Heart right ventricle (tissue), 16 donors: Measurements from ENCODE around the gene IFNL2. TPM values are rescaled to one million over a fixed set of nuclear protein-coding genes. Genes with fewer than 3 reads are reported as not detected.
"Not testable (repeated sequence)": the region's sequence is repeated elsewhere in the genome, so short reads cannot be mapped to it uniquely, and the experiment has no call there.

ENCODE experiments used
- ATAC-seq, 8 donors: fragments of 200-7000 bp; cut with Tn5 transposase; one replicate each; pipeline ENCODE4 v1.9.1; 2020; ENCODE audit warnings: mild to moderate bottlenecking in 8 of 8, moderate library complexity in 8 of 8, moderate number of reproducible peaks in 1 of 8
- DNase-seq, 2 donors: peaks; one replicate each; pipeline ENCODE4 v3.0.0-alpha.2; 2020
- H3K27ac ChIP-seq, 10 donors: fragments of 200-600 bp; sonication (generic) in 2 of 10; one replicate each; pipeline versions ENCODE4 v1.5.0 to v1.8.0; 2020 to 2022; ENCODE audit warnings: mild to moderate bottlenecking in 3 of 10
- H3K27me3 ChIP-seq, 7 donors: fragments of 200-600 bp; one replicate each; pipeline ENCODE4 v1.8.0; 2021 to 2022; ENCODE audit warnings: mild to moderate bottlenecking in 2 of 7
- H3K36me3 ChIP-seq, 9 donors: fragments of 200-600 bp; sonication (generic) in 1 of 9; one replicate each; pipeline versions ENCODE4 v1.5.0 to v1.8.0; 2020 to 2022; ENCODE audit warnings: mild to moderate bottlenecking in 2 of 9
- H3K4me1 ChIP-seq, 9 donors: fragments of 200-600 bp; sonication (generic) in 1 of 9; one replicate each; pipeline versions ENCODE4 v1.5.0 to v1.8.0; 2020 to 2022; ENCODE audit warnings: mild to moderate bottlenecking in 4 of 9
- H3K4me3 ChIP-seq, 10 donors: fragments of 200-600 bp; sonication (generic) in 2 of 10; one replicate each; pipeline versions ENCODE4 v1.5.0 to v1.8.0; 2020 to 2022; ENCODE audit warnings: mild to moderate bottlenecking in 7 of 10, moderate library complexity in 2 of 10
- H3K9me3 ChIP-seq, 11 donors: fragments of 200-600 bp in 10 of 11; sonication (generic) in 2 of 11; one replicate each; pipeline versions ENCODE4 v1.5.0 to v1.8.0; 2013 to 2022; ENCODE audit warnings: mild to moderate bottlenecking in 2 of 11, control low read depth in 1 of 11, moderate library complexity in 1 of 11
- CTCF ChIP-seq, 9 donors: fragments of 200-600 bp; sonication (generic) in 2 of 9; IDR thresholded peaks; one replicate each; pipeline versions ENCODE4 v1.5.0 to v1.8.0; 2021 to 2022; ENCODE audit warnings: antibody characterized with exemption in 9 of 9, mild to moderate bottlenecking in 5 of 9, moderate library complexity in 1 of 9
- WGBS, 2 donors: extraction: QIAGEN DNeasy Blood & Tissue Kit; methylation state at CpG; one replicate each; pipeline ENCODE4 v1.1.7; 2013; ENCODE audit warnings: inconsistent platforms in 1 of 2; 5-methylcytosine and 5-hydroxymethylcytosine counted together
- intact Hi-C, 10 donors: fragments of 100-400 bp; cut with DNase I; formaldehyde crosslinking; loops; one replicate each; pipeline versions ENCODE4 v1.11.1 to v1.14.2; 2022
- polyA plus RNA-seq, 2 donors: library from polyadenylated mRNA; stranded (reverse); fragments of 200-250 nt; gene quantifications; one replicate each; pipeline ENCODE4 v1.2.3, GENCODE V29; 2013
- total RNA-seq, 10 donors: library from RNA; stranded (reverse); fragmentation: NEBNext Ultra II Directional in 3 of 10; extraction: Animal tissue kit (Norgen Biotek cat#: 25700) in 3 of 10; gene quantifications; one replicate each; pipeline versions ENCODE4 v1.2.1 to v1.2.4, GENCODE V29; 2021 to 2023
- donor health status: Arrhythmogenic right ventricular cardiomyopathy.
- donor health status: ischemic (EF 13 %, LVEDD 7.1; RV severe dilation, severe dysfunction).
- donor health status: healthy with polysubstance abuse.
- donor health status: DM: no; HTN: yes; CAD: no.
- donor health status: DM: no; HTN: no; CAD: no.
- donor health status: ischemic (EF 25% LVEDD 6.9; RV normal size, moderate dysfunction).
- donor health status: ischemic (EF 25% LVEDD 5.7; RV mildly dilated, moderate dysfunction).
- donor health status: healthy.
- donor health status: DM: yes; HTN: yes; CAD: no.
- donor health status: Ischemic cardiomyopathy.
- donor health status: ischemic (EF 35%, LVEDD 5.7; RV mildly dilated, moderate dysfunction).
- donor health status: nonischemic (EF 11% LVEDD 7.7; RV severe dilation, severe dysfunction).
- donor health status: DM: yes; HTN: yes; CAD: no.
- donor health status: PGD.
- donor health status: ischemic (EF 29% LVEDD 5.4; RV normal size, mild dysfunction).
- donor health status: nonischemic (EF 23%, LVEDD 6.1; RV moderate dilation, normal function).

The IFNL2 gene
- total and polyA plus RNA-seq, 12 donors = not detected

DNA sequence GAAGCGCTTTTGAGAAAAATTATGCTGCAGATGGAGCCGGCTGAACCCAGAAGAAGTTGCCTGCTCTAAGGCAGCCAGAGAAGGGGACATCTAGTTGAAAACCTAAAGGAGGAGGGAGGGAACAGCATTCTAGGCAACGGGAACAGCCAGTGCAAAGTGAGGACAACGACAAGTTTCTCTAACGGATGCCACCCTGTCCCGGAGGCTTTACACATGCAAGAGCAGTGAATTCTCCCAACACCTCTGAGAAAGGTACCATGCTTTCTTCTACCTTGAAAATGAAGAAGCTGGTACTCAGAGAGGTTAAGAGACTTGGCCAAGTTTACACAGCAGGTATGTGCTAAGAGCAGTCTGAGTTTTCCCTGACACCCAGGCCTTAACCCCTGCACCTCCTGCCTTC, 29.3 kb upstream of the IFNL2 start:
- no peak for ATAC-seq
- Histone ChIP-seq H3K4me1 (no peaks in the 10 kb centered on the region), H3K9me3 (no peaks in the 10 kb centered on the region), H3K27ac (no peak overlapping the region), H3K4me3 (no peak overlapping the region), H3K36me3 (no peaks in the 10 kb centered on the region), H3K27me3 (peaks cover 0 to 57% (median 48%) of the 10 kb centered on the region in 7 donors)
- intact Hi-C loops = no loop called here
- no peak for DNase-seq
- 88 to 92% methylated on average over 6 of the region's 6 CpGs for WGBS, 2 donors
- no peak for TF ChIP-seq CTCF (IDR thresholded peaks at IDR 0.05)

GRCh38 chr19:39240421-39240820, 27.8 kb upstream of the IFNL2 start:
- H3K4me1 ChIP-seq = no peaks in the 10 kb centered on the region
- intact Hi-C loops = no loop called here
- no peak for DNase-seq
- H3K27ac ChIP-seq = no peak overlapping the region
- no peaks in the 10 kb centered on the region for H3K9me3 ChIP-seq
- WGBS, 2 donors = 89 to 90% methylated on average over 7 of the region's 7 CpGs
- TF ChIP-seq CTCF (IDR thresholded peaks at IDR 0.05) = no peak
- no peak for ATAC-seq
- H3K27me3 ChIP-seq = peaks cover 0 to 66% (median 47%) of the 10 kb centered on the region in 7 donors
- no peak overlapping the region for H3K4me3 ChIP-seq
- no peaks in the 10 kb centered on the region for H3K36me3 ChIP-seq

DNA sequence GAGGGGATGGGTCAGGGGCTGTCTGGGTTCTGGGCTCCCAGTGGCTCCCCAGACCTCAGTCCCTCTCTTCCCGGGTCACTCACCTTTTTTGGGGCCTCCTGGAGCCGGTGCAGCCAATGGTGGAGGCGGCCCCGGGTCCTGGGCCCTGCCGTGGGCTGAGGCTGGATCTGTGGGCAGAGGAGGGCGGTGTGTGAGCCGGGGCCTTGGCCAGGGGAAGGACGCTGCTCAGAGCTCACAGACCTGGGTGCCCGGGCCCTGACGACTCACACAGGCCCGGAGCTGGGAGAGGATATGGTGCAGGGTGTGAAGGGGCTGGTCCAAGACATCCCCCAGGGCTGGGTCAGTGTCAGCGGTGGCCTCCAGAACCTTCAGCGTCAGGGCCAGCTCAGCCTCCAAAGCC, 24.5 kb upstream of the IFNL2 start:
- intact Hi-C loops, DNase-seq, ATAC-seq, H3K4me3 ChIP-seq, H3K27ac ChIP-seq, H3K36me3 ChIP-seq, H3K9me3 ChIP-seq: not testable (repeated sequence)
- Histone ChIP-seq H3K4me1 (peaks cover 0 to 14% (median 8%) of the 10 kb centered on the region in 9 donors), H3K27me3 (peaks cover 17 to 66% (median 41%) of the 10 kb centered on the region in 7 donors)
- 73 to 77% methylated on average over 11 to 13 of the region's 13 CpGs for WGBS, 2 donors

DNA sequence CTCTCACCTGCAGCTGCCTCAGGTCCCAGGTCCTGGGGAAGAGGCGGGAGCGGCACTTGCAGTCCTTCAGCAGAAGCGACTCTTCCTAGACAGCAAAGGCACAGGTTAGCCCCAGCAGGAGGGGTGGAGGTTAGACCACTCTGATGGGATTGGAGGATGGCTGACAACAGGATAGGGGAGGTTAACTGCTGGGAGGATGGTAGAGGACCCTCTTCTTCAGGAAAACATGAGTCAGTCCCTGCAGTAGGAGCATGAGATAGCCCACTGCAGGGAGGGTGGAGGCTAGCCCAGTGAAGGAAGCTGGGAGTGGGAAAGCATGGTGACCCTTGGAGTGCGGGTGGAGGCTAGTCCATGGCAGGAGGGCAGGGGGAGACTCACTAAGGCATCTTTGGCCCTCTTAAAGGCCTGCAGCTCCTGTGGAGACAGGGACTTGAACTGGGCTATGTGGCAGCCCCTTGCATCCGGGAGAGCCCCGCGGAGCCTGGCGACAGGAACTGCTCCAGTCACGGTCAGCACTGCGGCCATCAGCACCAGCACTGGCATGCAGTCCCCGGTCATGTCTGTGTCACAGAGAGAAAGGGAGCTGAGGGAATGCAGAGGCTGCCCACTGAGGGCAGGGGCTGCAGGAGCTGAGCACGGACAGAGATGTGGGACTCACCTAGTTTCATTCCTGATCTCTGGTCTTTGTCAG, 23.6 kb upstream of the IFNL2 start, which contains the start of gene IFNL3:
TSS of gene IFNL3 (minus strand) at position 597 of the 691 bp plus-strand sequence. CDS start at position 558, 39 bp downstream.
- H3K9me3 ChIP-seq, H3K27ac ChIP-seq, H3K4me3 ChIP-seq, DNase-seq, intact Hi-C loops, H3K36me3 ChIP-seq, ATAC-seq: not testable (repeated sequence)
- 59 to 81% methylated on average over 11 of the region's 12 CpGs for WGBS, 2 donors
- peaks cover 0 to 14% (median 8%) of the 10 kb centered on the region in 9 donors for H3K4me1 ChIP-seq
- peaks cover 21 to 72% (median 49%) of the 10 kb centered on the region in 7 donors for H3K27me3 ChIP-seq

- DNase-seq, intact Hi-C loops, ATAC-seq, H3K9me3 ChIP-seq, H3K36me3 ChIP-seq, H3K27ac ChIP-seq, H3K4me3 ChIP-seq: not testable (repeated sequence)
- Histone ChIP-seq H3K4me1 (peaks cover 0 to 14% (median 8%) of the 10 kb centered on the region in 9 donors), H3K27me3 (peaks cover 21 to 72% (median 49%) of the 10 kb centered on the region in 7 donors)
- WGBS, 2 donors = no CpG with 5 or more reads among the region's 1 CpG
Measured at GRCh38 chr19:39245166-39245565, 23.0 kb upstream of the IFNL2 start.
